Measurements from ENCODE around the gene ODF2. TPM values are rescaled to one million over a fixed set of nuclear protein-coding genes. Genes with fewer than 3 reads are reported as not detected.

The ODF2 gene
- polyA plus RNA-seq, 1 of the 3 experiments (the other 2 are of a cell fraction), result 35.7 TPM

GRCh38 chr9:128526720-128527119 is 70.9 kb downstream of the ODF2 start:
- TF ChIP-seq FOSL2 (IDR thresholded peaks at IDR 0.05; ENCODE audit: borderline replicate concordance, low read depth) (no peak), MEF2A (IDR thresholded peaks at IDR 0.05; ENCODE audit: borderline replicate concordance, low read depth) (no peak), YY1 (IDR thresholded peaks at IDR 0.05; ENCODE audit: low read depth) (no peak), FOXM1 (IDR thresholded peaks at IDR 0.05; ENCODE audit: low read depth) (no peak), MAX (IDR thresholded peaks at IDR 0.05; ENCODE audit: low read depth) (no peak), GABPA (IDR thresholded peaks at IDR 0.05; ENCODE audit: low read depth) (no peak), GATA2 (CRISPR knock-in tag; IDR thresholded peaks at IDR 0.05) (no peak), RXRA (IDR thresholded peaks at IDR 0.05; ENCODE audit: borderline replicate concordance, low read depth) (no peak), RAD21 (IDR thresholded peaks at IDR 0.05; ENCODE audit: low read length) (no peak)
- no peak for DNase-seq
- ChIA-PET POLR2A (no interaction called here), CTCF (interaction anchor here (1.0 kb wide), 1 partner anchor 175 kb away, joined by 4 read pairs; the partner anchor contains the start of gene PKN3)
- peaks cover 29 to 35% of the 10 kb centered on the region in 2 experiments for H3K36me3 ChIP-seq (replicated peaks in 1 of 2; ENCODE audit: control insufficient read depth in 1 of 2, insufficient read depth in 2 of 2, low read length in 1 of 2)
- H3K9me3 ChIP-seq, result no peaks in the 10 kb centered on the region
- no peaks in the 10 kb centered on the region for H3K27me3 ChIP-seq (ENCODE audit: insufficient read depth)
- H3K9ac ChIP-seq, result no peak overlapping the region
- H3K4me1 ChIP-seq (ENCODE audit: control insufficient read depth in 1 of 2, insufficient read depth in 2 of 2, low read depth in 1 of 2, low read length in 1 of 2), result peaks cover 8 to 9% of the 10 kb centered on the region in 2 experiments; a peak in 3 of 4 replicates
- no peaks in the 10 kb centered on the region for H3K79me2 ChIP-seq (ENCODE audit: insufficient read depth)
- no peaks in the 10 kb centered on the region for H3K9me2 ChIP-seq
- no peak overlapping the region for H3K4me2 ChIP-seq
- no peak overlapping the region for H2AFZ ChIP-seq (ENCODE audit: low read depth)
- no peak overlapping the region for H3K4me3 ChIP-seq (ENCODE audit: low read depth in 2 of 2, low read length in 1 of 2)
- H3K27ac ChIP-seq (ENCODE audit: low read depth in 2 of 2, low read length in 1 of 2), result no peak overlapping the region
- no peaks in the 10 kb centered on the region for H4K20me1 ChIP-seq (ENCODE audit: insufficient read depth)
- no peaks in the 10 kb centered on the region for H3F3A ChIP-seq (replicated peaks; ENCODE audit: insufficient read depth)
- 98% methylated on average over 2 of the region's 2 CpGs for WGBS (ENCODE audit: low lambda C conversion rate)

DNA sequence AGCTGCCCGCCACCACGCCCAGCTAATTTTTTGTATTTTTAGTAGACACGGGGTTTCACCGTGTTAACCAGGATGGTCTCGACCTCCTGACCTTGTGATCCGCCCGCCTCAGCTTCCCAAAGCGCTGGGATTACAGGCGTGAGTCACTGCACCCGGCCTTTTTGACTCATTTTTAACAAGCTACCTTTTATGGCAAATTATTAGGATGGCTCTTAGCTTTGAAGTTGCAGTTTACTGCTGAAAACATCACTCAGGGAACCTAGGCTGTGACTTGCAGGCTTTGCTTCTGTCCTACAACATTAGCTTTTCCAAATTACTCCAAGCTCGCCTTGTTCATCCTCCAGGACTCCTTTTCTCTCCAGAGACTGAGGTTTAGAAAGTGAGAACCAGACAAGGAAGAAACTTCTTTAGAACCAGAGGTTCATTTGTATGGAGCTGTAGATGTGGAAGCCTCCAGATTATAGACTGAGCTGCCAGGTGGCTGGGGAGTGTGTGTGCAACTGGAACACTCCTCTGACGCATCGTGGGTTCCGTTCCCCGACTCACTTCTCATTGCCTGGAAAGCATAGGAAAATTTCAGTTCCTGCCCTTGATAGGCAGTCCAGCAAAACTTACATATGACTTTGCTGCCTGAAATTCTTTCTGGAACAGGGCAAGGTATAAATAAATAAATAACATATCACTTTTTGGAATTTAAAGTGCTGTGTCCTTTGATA is 72.8 kb downstream of the ODF2 start:
- H3K79me2 ChIP-seq (ENCODE audit: insufficient read depth), result no peaks in the 10 kb centered on the region
- no peaks in the 10 kb centered on the region for H3K9me2 ChIP-seq
- WGBS (ENCODE audit: low lambda C conversion rate), result 87% methylated on average over 15 of the region's 15 CpGs
- H3K27ac ChIP-seq (ENCODE audit: low read depth in 2 of 2, low read length in 1 of 2), result no peak overlapping the region
- H4K20me1 ChIP-seq (ENCODE audit: insufficient read depth), result no peaks in the 10 kb centered on the region
- H3F3A ChIP-seq (replicated peaks; ENCODE audit: insufficient read depth), result no peaks in the 10 kb centered on the region
- no peak overlapping the region for H2AFZ ChIP-seq (ENCODE audit: low read depth)
- H3K9me3 ChIP-seq, result no peaks in the 10 kb centered on the region
- no peaks in the 10 kb centered on the region for H3K27me3 ChIP-seq (ENCODE audit: insufficient read depth)
- DNase-seq, result no peak
- peaks cover under 1 to 1% of the 10 kb centered on the region in 2 experiments; a peak in 2 of 4 replicates for H3K4me1 ChIP-seq (ENCODE audit: control insufficient read depth in 1 of 2, insufficient read depth in 2 of 2, low read depth in 1 of 2, low read length in 1 of 2)
- no peak overlapping the region for H3K4me2 ChIP-seq
- ChIA-PET CTCF (no interaction called here), POLR2A (no interaction called here)
- TF ChIP-seq REST (IDR thresholded peaks at IDR 0.05; ENCODE audit: low read depth, low read length) (no peak), TEAD4 (IDR thresholded peaks at IDR 0.05; ENCODE audit: borderline replicate concordance, insufficient read depth) (no peak), EP300 (IDR thresholded peaks at IDR 0.05; ENCODE audit: borderline replicate concordance in 1 of 2, low read depth in 1 of 2, low read length in 1 of 2) (no peak), USF2 (IDR thresholded peaks at IDR 0.05; ENCODE audit: borderline replicate concordance, low read depth, low read length) (no peak), ELF1 (IDR thresholded peaks at IDR 0.05) (no peak), FOXJ3 (CRISPR knock-in tag; IDR thresholded peaks at IDR 0.05) (no peak), NFIC (IDR thresholded peaks at IDR 0.05; ENCODE audit: borderline replicate concordance) (no peak), GATA2 (CRISPR knock-in tag; IDR thresholded peaks at IDR 0.05) (no peak), USF1 (IDR thresholded peaks at IDR 0.05; ENCODE audit: borderline replicate concordance, low read depth) (no peak), YY1 (IDR thresholded peaks at IDR 0.05; ENCODE audit: low read depth) (no peak), POLR2AphosphoS5 (IDR thresholded peaks at IDR 0.05; ENCODE audit: low read depth, low read length) (no peak)
- H3K4me3 ChIP-seq (ENCODE audit: low read depth in 2 of 2, low read length in 1 of 2), result no peak overlapping the region
- H3K9ac ChIP-seq, result no peak overlapping the region
- H3K36me3 ChIP-seq (replicated peaks in 1 of 2; ENCODE audit: control insufficient read depth in 1 of 2, insufficient read depth in 2 of 2, low read length in 1 of 2), result peaks cover 33 to 44% of the 10 kb centered on the region in 2 experiments
